ENCODE measurements around the gene CGN.

DNA sequence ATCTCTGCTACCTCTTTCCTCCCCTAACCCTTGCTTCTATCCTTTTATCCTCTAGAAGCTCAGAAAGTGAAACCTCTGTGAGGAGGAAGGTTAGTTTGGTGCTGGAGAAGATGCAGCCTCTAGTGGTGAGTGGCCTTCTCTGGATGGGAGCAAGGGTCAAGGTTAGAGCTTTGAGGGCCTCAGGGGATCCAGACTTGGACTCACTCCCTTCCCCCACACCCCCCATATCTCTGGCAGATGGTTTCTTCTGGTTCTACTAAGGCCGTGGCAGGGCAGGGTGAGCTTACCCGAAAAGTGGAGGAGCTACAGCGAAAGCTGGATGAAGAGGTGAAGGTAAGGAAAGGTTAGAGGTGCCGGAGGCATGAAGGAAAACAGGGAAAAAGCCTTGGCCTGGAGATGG, 9.2 kb downstream of the CGN start:
- TF ChIP-seq POLR2A (IDR thresholded peaks at IDR 0.05; ENCODE audit: low read length) (no peak), GATA1 (IDR thresholded peaks at IDR 0.05; ENCODE audit: low read depth, low read length) (no peak)

All from erythroblast (primary cell).